ENCODE data around the gene OTOG. TPM values are rescaled to one million over a fixed set of nuclear protein-coding genes. Genes with fewer than 3 reads are reported as not detected.

The OTOG gene
- total RNA-seq, 1 experiment from 2014 or later = 0.35 TPM

DNA sequence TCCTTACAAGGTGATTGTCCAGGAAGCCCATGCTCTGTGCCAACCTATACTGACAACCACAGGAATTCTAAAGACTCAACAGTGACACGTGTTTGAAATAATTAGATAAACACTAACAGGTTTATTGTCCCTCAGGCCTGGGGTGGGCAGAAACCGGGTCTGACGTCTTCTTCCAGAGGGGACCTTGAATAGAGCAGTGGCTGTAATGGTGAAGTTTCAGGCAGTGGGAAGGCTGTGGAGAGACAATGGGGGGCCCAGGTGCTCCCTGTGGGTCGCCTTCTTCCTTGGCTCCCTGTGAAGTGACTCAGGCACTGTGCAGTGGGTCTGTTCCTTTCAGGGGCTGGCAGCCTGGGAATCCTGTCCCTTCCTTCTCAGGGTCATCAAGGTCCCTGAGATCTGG lies 54.6 kb downstream of the OTOG start:
- H3K56ac ChIP-seq (ENCODE audit: insufficient read length, low read depth, low read length) = no peak overlapping the region
- H3K18ac ChIP-seq (ENCODE audit: insufficient read length, low read depth, low read length) = no peak overlapping the region
- H3T11ph ChIP-seq (ENCODE audit: low read length) = no peak overlapping the region
- H3K9me3 ChIP-seq (ENCODE audit: control insufficient read depth, low read depth, low read length) = no peaks in the 10 kb centered on the region
- no peak overlapping the region for H4K91ac ChIP-seq (ENCODE audit: insufficient read length, low read depth, low read length)
- H3K9ac ChIP-seq (ENCODE audit: extremely low read depth, insufficient read length, low read length) = no peak overlapping the region
- H3K4ac ChIP-seq (ENCODE audit: low read depth, low read length) = no peak overlapping the region
- H2BK20ac ChIP-seq (ENCODE audit: low read depth, low read length, poor library complexity, severe bottlenecking) = no peak overlapping the region
- no CpG with 5 or more reads among the region's 4 CpGs for WGBS (ENCODE audit: extremely low coverage, insufficient read length, low lambda C conversion rate)
- H3K9me3 Mint-ChIP-seq = no peaks in the 10 kb centered on the region
- H2BK15ac ChIP-seq (ENCODE audit: low read depth, low read length) = no peak overlapping the region
- peaks cover 12 to 29% of the 10 kb centered on the region in 2 experiments for H3K4me1 Mint-ChIP-seq
- H3K23ac ChIP-seq (ENCODE audit: insufficient read length, low read depth, low read length) = no peak overlapping the region
- no peak for DNase-seq
- no peak overlapping the region for H3K4me2 ChIP-seq (ENCODE audit: insufficient read depth, insufficient read length, low read length)
- no peak overlapping the region for H2AK5ac ChIP-seq (ENCODE audit: insufficient read length, low read length)
- H3K4me3 Mint-ChIP-seq = no peak overlapping the region
- H3K27ac Mint-ChIP-seq = no peak overlapping the region
- peaks cover 2% of the 10 kb centered on the region for H4K20me1 ChIP-seq (ENCODE audit: control insufficient read depth, insufficient read depth, insufficient read length)
- H3K27ac ChIP-seq (ENCODE audit: insufficient read length, low read depth, low read length) = no peak overlapping the region
- H2BK12ac ChIP-seq (ENCODE audit: insufficient read length, low read depth, low read length) = no peak overlapping the region
- H3K23me2 ChIP-seq (ENCODE audit: insufficient read length, low read depth, low read length, poor library complexity, severe bottlenecking) = no peaks in the 10 kb centered on the region
- H3K36me3 Mint-ChIP-seq (ENCODE audit: insufficient read depth in 1 of 3, low read depth in 3 of 3) = no peaks in the 10 kb centered on the region
- no peak overlapping the region for H2BK5ac ChIP-seq (ENCODE audit: insufficient read length, low read length)
- H3K14ac ChIP-seq (ENCODE audit: insufficient read depth, low read length) = no peak overlapping the region
- no peak; the same call in 2 of the 3 replicates for TF ChIP-seq CTCF (conservative IDR thresholded peaks at IDR 0.05)
- peaks cover 35% of the 10 kb centered on the region for H3K27me3 Mint-ChIP-seq (ENCODE audit: low read depth)
- no peak overlapping the region for H2AFZ ChIP-seq (ENCODE audit: low read length)
- no peak overlapping the region for H2BK120ac ChIP-seq (ENCODE audit: low read depth, low read length, poor library complexity, severe bottlenecking)
- no peak overlapping the region for H4K5ac ChIP-seq (ENCODE audit: insufficient read length, low read depth, low read length)
- H3K79me2 ChIP-seq (ENCODE audit: insufficient read depth, low read length) = no peaks in the 10 kb centered on the region
- H3K79me1 ChIP-seq (ENCODE audit: insufficient read depth, low read depth, low read length, poor library complexity, severe bottlenecking) = no peaks in the 10 kb centered on the region
- H4K8ac ChIP-seq (replicated peaks; ENCODE audit: insufficient read length, low read depth, low read length) = no peak overlapping the region
- H3K4me1 ChIP-seq (ENCODE audit: insufficient read depth, low read length) = no peaks in the 10 kb centered on the region
- H3K27me3 ChIP-seq (ENCODE audit: insufficient read depth, low read length) = no peaks in the 10 kb centered on the region
